K562 (cell line): ENCODE data around the gene PIP5KL1. TPM values are rescaled to one million over a fixed set of nuclear protein-coding genes. Genes with fewer than 3 reads are reported as not detected.

ENCODE experiments used
- ATAC-seq: fragments of 200-7000 bp; cut with Tn5 transposase; 3 replicates; pipeline ENCODE4 v1.9.1; 2020; ENCODE audit warnings: moderate library complexity
- BruUV-seq: library from RNA; stranded (reverse); fragments of 400-500 nt; replicated peaks from 2 replicates; lab custom pipeline; 2021; lab: Mats Ljungman, UMichigan
- CTCF ChIA-PET: fragments of 300-600 bp; formaldehyde crosslinking; extraction: SDS; loops from one replicate; lab custom pipeline; 2021; ENCODE audit warnings: low intra/inter-chr PET ratio; lab: Yijun Ruan, JAX
- POLR2A ChIA-PET: fragments of 300-600, 350-650 bp; sonication (Branson Sonifier 250); formaldehyde crosslinking; extraction: SDS; loops from one replicate; lab custom pipeline; 2021; ENCODE audit warnings: antibody characterized with exemption, inconsistent platforms; lab: Yijun Ruan, JAX
- DNase-seq, 4 experiments: peaks; one replicate each; pipeline versions ENCODE4 v3.0.0 to v3.0.0-alpha.2; 2011 to 2018; ENCODE audit warnings: low spot score in 3 of 4, mixed read lengths in 3 of 4; ENCODE audit errors: extremely low read depth in 1 of 4
- FAIRE-seq: peaks from 2 replicates; lab custom pipeline; 2011; peaks lifted over from hg19 to GRCh38; lab: Jason Lieb, UNC
- H2AFZ ChIP-seq: 2 replicates; pipeline ENCODE4 v1.6.0; 2011; ENCODE audit warnings: low read depth, low read length, control low read depth, inconsistent platforms
- H3K27ac ChIP-seq: fragments of 200-600 bp; 3 replicates; pipeline ENCODE4 v1.8.0; 2011; ENCODE audit warnings: low read depth, mild to moderate bottlenecking, control low read depth, inconsistent platforms, low read length, moderate library complexity, mixed read lengths; ENCODE audit errors: extremely low read depth
- H3K27me3 ChIP-seq, 2 experiments: fragments of 300-600 bp in 1 of 2; 2 replicates in 1 of 2; 3 replicates in 1 of 2; pipeline versions ENCODE4 v1.6.0 to v1.8.0; 2011; ENCODE audit warnings: inconsistent platforms in 2 of 2, low read length in 2 of 2, mild to moderate bottlenecking in 1 of 2, mixed read lengths in 1 of 2, moderate library complexity in 1 of 2; ENCODE audit not compliant: control insufficient read depth in 2 of 2, insufficient read depth in 2 of 2
- H3K36me3 ChIP-seq: fragments of 300-600 bp; 3 replicates; pipeline ENCODE4 v1.8.0; 2011; ENCODE audit warnings: mild to moderate bottlenecking, low read length, inconsistent platforms; ENCODE audit not compliant: control insufficient read depth, insufficient read depth
- H3K4me1 ChIP-seq, 2 experiments: fragments of 200-600 bp in 1 of 2; replicated peaks in 1 of 2; 2 replicates in 1 of 2; 3 replicates in 1 of 2; pipeline versions ENCODE4 v1.5.1 to v1.8.0; 2011; ENCODE audit warnings: inconsistent platforms in 2 of 2, low read length in 2 of 2, mild to moderate bottlenecking in 1 of 2, mixed read lengths in 1 of 2, moderate library complexity in 1 of 2; ENCODE audit not compliant: control insufficient read depth in 2 of 2, insufficient read depth in 2 of 2
- H3K4me2 ChIP-seq: 2 replicates; pipeline ENCODE4 v1.6.1; 2011; ENCODE audit warnings: low read length, control low read depth, inconsistent platforms, mixed read lengths; ENCODE audit not compliant: insufficient read depth
- H3K4me3 ChIP-seq: fragments of 200-600 bp; sonication (generic), shearing (Covaris generic); 2 replicates; pipeline ENCODE4 v1.5.1; 2016; ENCODE audit warnings: control low read depth, inconsistent platforms
- H3K79me2 ChIP-seq: fragments of 200-600 bp; 3 replicates; pipeline ENCODE4 v1.8.0; 2011; ENCODE audit warnings: low read length, inconsistent platforms; ENCODE audit not compliant: control insufficient read depth, insufficient read depth
- H3K9ac ChIP-seq, 2 experiments: 2 replicates each; pipeline versions ENCODE4 v1.6.0 to v1.6.1; 2011; ENCODE audit warnings: low read depth in 2 of 2, low read length in 2 of 2, control low read depth in 1 of 2, inconsistent platforms in 1 of 2, mild to moderate bottlenecking in 1 of 2, mixed read lengths in 1 of 2; ENCODE audit not compliant: insufficient read depth in 1 of 2
- H3K9me1 ChIP-seq: one replicate; pipeline ENCODE4 v1.6.0; 2011; ENCODE audit warnings: inconsistent platforms, mild to moderate bottlenecking, low read length, moderate library complexity; ENCODE audit not compliant: control insufficient read depth, insufficient read depth
- H3K9me3 ChIP-seq: replicated peaks from 2 replicates; pipeline ENCODE4 v1.5.1; 2011; ENCODE audit warnings: low read depth, low read length, inconsistent platforms; ENCODE audit not compliant: control insufficient read depth, insufficient read depth
- H4K20me1 ChIP-seq: replicated peaks from 2 replicates; pipeline ENCODE4 v1.6.1; 2011; ENCODE audit warnings: low read length, inconsistent platforms, mixed read lengths; ENCODE audit not compliant: control insufficient read depth, insufficient read depth
- C11orf30 ChIP-seq: fragments of 450-650 bp; IDR thresholded peaks from 2 replicates; pipeline ENCODE4 v1.6.1; 2016; ENCODE audit warnings: low read depth, mild to moderate bottlenecking
- RBFOX2 ChIP-seq: fragments of 200-400 bp; formaldehyde crosslinking; IDR thresholded peaks from 2 replicates; pipeline ENCODE4 v1.6.1; 2017; ENCODE audit warnings: low read depth, mild to moderate bottlenecking, low read length, moderate library complexity
- TARDBP ChIP-seq: fragments of 450-650 bp; IDR thresholded peaks from 2 replicates; pipeline ENCODE4 v1.6.1; 2016
- ZKSCAN1 ChIP-seq: fragments of 150-350 bp; IDR thresholded peaks from 2 replicates; pipeline ENCODE4 v1.6.1; 2016; ENCODE audit warnings: low read depth, low read length
- ZKSCAN3 ChIP-seq: fragments of 250-450 bp; sonication (Bioruptor Pico); IDR thresholded peaks from 2 replicates; pipeline ENCODE4 v1.4.0; 2020
- ZNF253 ChIP-seq: fragments of 250-450 bp; sonication (Bioruptor Pico); conservative IDR thresholded peaks from 2 replicates; pipeline ENCODE4 v1.6.1; 2021; ENCODE audit warnings: mild to moderate bottlenecking
- ZNF507 ChIP-seq: conservative IDR thresholded peaks from 2 replicates; pipeline ENCODE4 v1.6.1; 2017; ENCODE audit warnings: missing genetic modification characterization, missing compliant biosample characterization
- ZNF655 ChIP-seq: fragments of 250-450 bp; sonication (Bioruptor Pico); IDR thresholded peaks from 2 replicates; pipeline ENCODE4 v1.5.0; 2021
- WGBS: fragments of 100-300 bp; shearing (Covaris generic); methylation state at CpG from one replicate; pipeline ENCODE4 v1.1.6; 2016; ENCODE audit warnings: low coverage, mixed read lengths; ENCODE audit not compliant: insufficient coverage; ENCODE audit errors: missing lambda C conversion rate; 5-methylcytosine and 5-hydroxymethylcytosine counted together
- in situ Hi-C: fragments of 300-500 bp; cut with MboI; formaldehyde crosslinking; loops from 4 replicates; pipeline ENCODE4 v1.15.0; 2018; ENCODE audit warnings: inconsistent platforms, mixed read lengths
- intact Hi-C: fragments of 100-400 bp; cut with micrococcal nuclease; formaldehyde crosslinking; loops from 2 replicates; pipeline ENCODE4 v1.14.2; 2022
- polyA plus RNA-seq, 8 experiments: library from polyadenylated mRNA; depleted of rRNA in 4 of 8; stranded (reverse) in 5 of 8; unstranded in 3 of 8; fragments of >200 nt; fragmentation: Nextera tagmentation in 2 of 8; fragmentation: Illumina TruSeq in 1 of 8; extraction: Ambion mirVana in 2 of 8; extraction: Trizol in 1 of 8; gene quantifications; 2 replicates each; pipeline versions ENCODE4 v1.2.1 to v1.2.3, GENCODE V29; 2011 to 2014; ENCODE audit warnings: inconsistent platforms in 1 of 8, missing spikeins in 1 of 8
- total RNA-seq, 7 experiments: library from RNA; depleted of rRNA in 6 of 7; stranded (reverse); fragments of >200 nt in 6 of 7; fragmentation: Illumina TruSeq in 2 of 7; extraction: Trizol in 2 of 7; gene quantifications; 2 replicates each; pipeline versions ENCODE4 v1.2.1 to v1.2.3, GENCODE V29; 2011 to 2021; ENCODE audit warnings: low replicate concordance in 1 of 7
- TF ChIP-seq, protein P1 (sequence below): sonication (generic); formaldehyde crosslinking; IDR thresholded peaks from 2 replicates; pipeline ENCODE4 v1.8.0; 2022; ENCODE audit warnings: mild to moderate bottlenecking, missing genetic modification reagents
- TF ChIP-seq, protein P2 (sequence below): IDR thresholded peaks from 2 replicates; pipeline ENCODE4 v1.6.1; 2016; ENCODE audit warnings: missing genetic modification characterization, missing compliant biosample characterization

PIP5KL1 gene
- total and polyA plus RNA-seq, 9 of the 15 experiments (the other 6 are each of a cell fraction or from before 2014, with no cell fraction given): 0.18 to 4.8 (median 1.2) TPM

GRCh38 chr9:127871531-127871930 lies 59.0 kb downstream of the PIP5KL1 start:
- no peak for FAIRE-seq
- peaks cover 17% of the 10 kb centered on the region; the same call in 2 of the 3 replicates for H3K36me3 ChIP-seq
- no peak overlapping the region for H2AFZ ChIP-seq
- no peak overlapping the region for H3K4me2 ChIP-seq
- no peak for ATAC-seq
- H3K4me1 ChIP-seq: peaks cover 6 to 68% of the 10 kb centered on the region in 2 experiments; a peak in 4 of 5 replicates
- peaks cover 5% of the 10 kb centered on the region; the same call in 2 of the 3 replicates for H3K79me2 ChIP-seq
- intact Hi-C loops: loop anchor here (2.0 to 10.0 kb wide), 4 partner anchors 69 to 277 kb away; partner anchors contain the start of gene FPGS
- BruUV-seq: no TSS peak
- H3K9me1 ChIP-seq: no peaks in the 10 kb centered on the region
- TF ChIP-seq, protein P1, sequence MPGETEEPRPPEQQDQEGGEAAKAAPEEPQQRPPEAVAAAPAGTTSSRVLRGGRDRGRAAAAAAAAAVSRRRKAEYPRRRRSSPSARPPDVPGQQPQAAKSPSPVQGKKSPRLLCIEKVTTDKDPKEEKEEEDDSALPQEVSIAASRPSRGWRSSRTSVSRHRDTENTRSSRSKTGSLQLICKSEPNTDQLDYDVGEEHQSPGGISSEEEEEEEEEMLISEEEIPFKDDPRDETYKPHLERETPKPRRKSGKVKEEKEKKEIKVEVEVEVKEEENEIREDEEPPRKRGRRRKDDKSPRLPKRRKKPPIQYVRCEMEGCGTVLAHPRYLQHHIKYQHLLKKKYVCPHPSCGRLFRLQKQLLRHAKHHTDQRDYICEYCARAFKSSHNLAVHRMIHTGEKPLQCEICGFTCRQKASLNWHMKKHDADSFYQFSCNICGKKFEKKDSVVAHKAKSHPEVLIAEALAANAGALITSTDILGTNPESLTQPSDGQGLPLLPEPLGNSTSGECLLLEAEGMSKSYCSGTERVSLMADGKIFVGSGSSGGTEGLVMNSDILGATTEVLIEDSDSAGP (CRISPR knock-in tag): no peak
- TF ChIP-seq, all 486 proteins: peak for 0
- CTCF ChIA-PET: interaction anchor here (4.0 kb wide), 1 partner anchor 135 kb away, joined by 31 read pairs; the partner anchor contains the start of gene TOR2A
- in situ Hi-C loops: loop anchor here (5.0 to 10.0 kb wide), 3 partner anchors 64 to 277 kb away; partner anchors contain the start of gene TOR2A
- no peak overlapping the region for H3K27ac ChIP-seq
- no peak overlapping the region for H3K4me3 ChIP-seq
- DNase-seq: no peak
- 74% methylated on average over 9 of the region's 9 CpGs for WGBS
- H3K9me3 ChIP-seq: no peaks in the 10 kb centered on the region
- no peak overlapping the region for H3K9ac ChIP-seq
- no peaks in the 10 kb centered on the region for H4K20me1 ChIP-seq
- no peaks in the 10 kb centered on the region for H3K27me3 ChIP-seq
- POLR2A ChIA-PET: interaction anchor here (1.6 to 1.7 kb wide), 2 partner anchors 8 to 100 kb away, joined by 4 to 5 read pairs; no protein-coding TSS in a partner anchor

GRCh38 chr9:127870887-127871286 lies 59.7 kb downstream of the PIP5KL1 start:
- H3K36me3 ChIP-seq: peaks cover 18% of the 10 kb centered on the region; the same call in 2 of the 3 replicates
- no peak overlapping the region for H3K4me2 ChIP-seq
- intact Hi-C loops: loop anchor here (1.0 to 10.0 kb wide), 5 partner anchors 69 to 276 kb away; partner anchors contain the start of genes FPGS and TOR2A
- H3K79me2 ChIP-seq: no peaks in the 10 kb centered on the region
- H3K9ac ChIP-seq: no peak overlapping the region
- FAIRE-seq (no peak), ATAC-seq (no peak), DNase-seq (no peak)
- no peak overlapping the region for H3K4me3 ChIP-seq
- H2AFZ ChIP-seq: no peak overlapping the region
- ChIA-PET CTCF (interaction anchor here (0.8 to 4.0 kb wide), 3 partner anchors 66 to 135 kb away, joined by 3 to 34 read pairs (median 31); partner anchors contain the start of genes CDK9 and TOR2A), POLR2A (interaction anchor here (1.2 to 1.6 kb wide), 2 partner anchors 8 to 102 kb away, joined by 4 to 5 read pairs; no protein-coding TSS in a partner anchor)
- BruUV-seq: no TSS peak
- 80% methylated on average over 12 of the region's 12 CpGs for WGBS
- no peak overlapping the region for H3K27ac ChIP-seq
- peaks cover 5 to 68% of the 10 kb centered on the region in 2 experiments for H3K4me1 ChIP-seq
- no peaks in the 10 kb centered on the region for H3K9me1 ChIP-seq
- H3K27me3 ChIP-seq: no peaks in the 10 kb centered on the region
- in situ Hi-C loops: loop anchor here (5.0 to 10.0 kb wide), 3 partner anchors 64 to 276 kb away; partner anchors contain the start of gene TOR2A
- no peaks in the 10 kb centered on the region for H3K9me3 ChIP-seq
- H4K20me1 ChIP-seq: no peaks in the 10 kb centered on the region
- TF ChIP-seq RBFOX2: no peak
- TF ChIP-seq, protein P2, sequence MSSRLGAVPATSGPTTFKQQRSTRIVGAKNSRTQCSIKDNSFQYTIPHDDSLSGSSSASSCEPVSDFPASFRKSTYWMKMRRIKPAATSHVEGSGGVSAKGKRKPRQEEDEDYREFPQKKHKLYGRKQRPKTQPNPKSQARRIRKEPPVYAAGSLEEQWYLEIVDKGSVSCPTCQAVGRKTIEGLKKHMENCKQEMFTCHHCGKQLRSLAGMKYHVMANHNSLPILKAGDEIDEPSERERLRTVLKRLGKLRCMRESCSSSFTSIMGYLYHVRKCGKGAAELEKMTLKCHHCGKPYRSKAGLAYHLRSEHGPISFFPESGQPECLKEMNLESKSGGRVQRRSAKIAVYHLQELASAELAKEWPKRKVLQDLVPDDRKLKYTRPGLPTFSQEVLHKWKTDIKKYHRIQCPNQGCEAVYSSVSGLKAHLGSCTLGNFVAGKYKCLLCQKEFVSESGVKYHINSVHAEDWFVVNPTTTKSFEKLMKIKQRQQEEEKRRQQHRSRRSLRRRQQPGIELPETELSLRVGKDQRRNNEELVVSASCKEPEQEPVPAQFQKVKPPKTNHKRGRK (tag): no peak
- no peak for TF ChIP-seq ZKSCAN3 (CRISPR knock-in tag)
- no peak for TF ChIP-seq ZNF507 (tag)
- no peak for TF ChIP-seq ZNF253 (CRISPR knock-in tag)
- TF ChIP-seq ZNF655 (CRISPR knock-in tag): no peak
- TF ChIP-seq C11orf30: no peak
- TF ChIP-seq TARDBP: no peak
- TF ChIP-seq ZKSCAN1: no peak
